Calu3 (cell line): ENCODE data around the gene IFI27L2. TPM values are rescaled to one million over a fixed set of nuclear protein-coding genes. Genes with fewer than 3 reads are reported as not detected.

Source experiments
- BruUV-seq: library from RNA; stranded (reverse); fragments of 400-500 nt; replicated peaks from 2 replicates; lab custom pipeline; 2021; lab: Mats Ljungman, UMichigan
- CTCF ChIA-PET: fragments of 300-600 bp; sonication (Branson Sonifier 250); formaldehyde crosslinking; loops from one replicate; lab custom pipeline; 2022; ENCODE audit warnings: antibody characterized with exemption; lab: Charles Lee
- DNase-seq: peaks from one replicate; pipeline ENCODE4 v3.0.0; 2022
- H3K27ac Mint-ChIP-seq: one replicate; pipeline ENCODE4 v1.8.0; 2022; ENCODE audit warnings: mixed read lengths; ENCODE audit not compliant: unreplicated experiment
- H3K27me3 Mint-ChIP-seq: one replicate; pipeline ENCODE4 v1.8.0; 2022; ENCODE audit warnings: mixed read lengths; ENCODE audit not compliant: unreplicated experiment
- H3K36me3 Mint-ChIP-seq: one replicate; pipeline ENCODE4 v1.8.0; 2022; ENCODE audit warnings: mild to moderate bottlenecking, moderate library complexity, mixed read lengths; ENCODE audit not compliant: insufficient read depth, unreplicated experiment
- H3K4me1 Mint-ChIP-seq: one replicate; pipeline ENCODE4 v1.8.0; 2022; ENCODE audit warnings: mild to moderate bottlenecking, low read depth, mixed read lengths; ENCODE audit not compliant: unreplicated experiment
- H3K4me3 Mint-ChIP-seq: one replicate; pipeline ENCODE4 v1.8.0; 2022; ENCODE audit warnings: mild to moderate bottlenecking, low read depth, moderate library complexity, mixed read lengths; ENCODE audit not compliant: unreplicated experiment
- H3K9me3 Mint-ChIP-seq: one replicate; pipeline ENCODE4 v1.8.0; 2022; ENCODE audit warnings: low read depth, mixed read lengths; ENCODE audit not compliant: unreplicated experiment
- intact Hi-C: fragments of 100-400 bp; cut with micrococcal nuclease; formaldehyde crosslinking; loops from one replicate; pipeline ENCODE4 v1.10.0; 2022; ENCODE audit not compliant: unreplicated experiment
- total RNA-seq: library from RNA; stranded (reverse); gene quantifications from 2 replicates; pipeline ENCODE4 v1.2.3, GENCODE V29; 2022
- TF ChIP-seq, protein P1 (sequence below): fragments of 200-600 bp; IDR thresholded peaks from one replicate; pipeline ENCODE4 v1.8.0; 2022; ENCODE audit warnings: antibody characterized with exemption; ENCODE audit not compliant: unreplicated experiment

Gene IFI27L2
- total RNA-seq, 1 experiment from 2014 or later = 40.4 TPM

DNA sequence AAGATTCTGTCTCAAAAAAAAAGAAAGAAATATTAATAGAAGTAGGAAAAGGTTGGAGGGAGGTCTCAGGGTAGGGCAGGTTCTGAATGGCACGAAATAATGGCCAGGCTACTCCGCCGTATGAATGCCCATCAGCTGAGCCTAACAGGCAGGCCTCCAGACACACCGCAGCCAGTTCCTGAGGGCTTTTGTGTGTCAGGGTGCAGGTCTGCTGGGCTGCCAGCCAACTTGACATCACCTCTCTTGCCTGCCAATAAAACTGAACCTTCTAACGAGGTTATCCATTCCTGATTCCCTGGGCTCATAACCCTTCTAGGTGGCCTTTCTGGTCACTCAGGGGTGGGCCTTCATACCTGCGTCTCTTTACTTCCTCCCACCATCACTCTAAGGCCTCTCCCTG is 15.9 kb downstream of the IFI27L2 start:
- peaks cover 44% of the 10 kb centered on the region for H3K4me1 Mint-ChIP-seq
- H3K4me3 Mint-ChIP-seq = no peak overlapping the region
- BruUV-seq = no TSS peak
- H3K27ac Mint-ChIP-seq = no peak overlapping the region
- TF ChIP-seq, protein P1, sequence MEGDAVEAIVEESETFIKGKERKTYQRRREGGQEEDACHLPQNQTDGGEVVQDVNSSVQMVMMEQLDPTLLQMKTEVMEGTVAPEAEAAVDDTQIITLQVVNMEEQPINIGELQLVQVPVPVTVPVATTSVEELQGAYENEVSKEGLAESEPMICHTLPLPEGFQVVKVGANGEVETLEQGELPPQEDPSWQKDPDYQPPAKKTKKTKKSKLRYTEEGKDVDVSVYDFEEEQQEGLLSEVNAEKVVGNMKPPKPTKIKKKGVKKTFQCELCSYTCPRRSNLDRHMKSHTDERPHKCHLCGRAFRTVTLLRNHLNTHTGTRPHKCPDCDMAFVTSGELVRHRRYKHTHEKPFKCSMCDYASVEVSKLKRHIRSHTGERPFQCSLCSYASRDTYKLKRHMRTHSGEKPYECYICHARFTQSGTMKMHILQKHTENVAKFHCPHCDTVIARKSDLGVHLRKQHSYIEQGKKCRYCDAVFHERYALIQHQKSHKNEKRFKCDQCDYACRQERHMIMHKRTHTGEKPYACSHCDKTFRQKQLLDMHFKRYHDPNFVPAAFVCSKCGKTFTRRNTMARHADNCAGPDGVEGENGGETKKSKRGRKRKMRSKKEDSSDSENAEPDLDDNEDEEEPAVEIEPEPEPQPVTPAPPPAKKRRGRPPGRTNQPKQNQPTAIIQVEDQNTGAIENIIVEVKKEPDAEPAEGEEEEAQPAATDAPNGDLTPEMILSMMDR = no peak
- peaks cover 36% of the 10 kb centered on the region for H3K36me3 Mint-ChIP-seq
- H3K9me3 Mint-ChIP-seq = no peaks in the 10 kb centered on the region
- no peak for DNase-seq
- CTCF ChIA-PET = interaction anchor here (0.6 kb wide), 1 partner anchor 424 kb away, joined by 3 read pairs; no protein-coding TSS in a partner anchor
- peaks cover 39% of the 10 kb centered on the region for H3K27me3 Mint-ChIP-seq
- intact Hi-C loops = no loop called here

DNA sequence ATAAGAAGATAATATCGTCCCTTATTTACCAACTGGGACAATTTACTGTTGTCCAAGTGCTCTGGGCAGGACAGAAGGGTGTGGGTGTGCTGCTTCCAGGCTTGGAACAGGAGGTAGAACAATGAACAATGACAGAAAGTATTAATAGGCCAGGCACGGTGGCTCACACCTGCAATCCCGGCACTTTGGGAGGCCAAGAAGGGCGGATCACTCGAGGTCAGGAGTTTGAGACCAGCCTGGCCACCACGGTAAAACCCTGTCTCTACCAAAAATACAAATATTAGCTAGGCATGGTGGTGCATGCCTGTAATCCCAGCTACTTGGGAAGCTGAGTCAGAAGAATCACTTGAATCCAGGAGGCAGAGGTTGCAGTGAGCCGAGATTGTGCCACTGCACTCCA is 16.3 kb downstream of the IFI27L2 start:
- H3K4me1 Mint-ChIP-seq = peaks cover 44% of the 10 kb centered on the region
- CTCF ChIA-PET = interaction anchor here (0.6 kb wide), 1 partner anchor 424 kb away, joined by 3 read pairs; no protein-coding TSS in a partner anchor
- TF ChIP-seq, protein P1 = no peak
- H3K36me3 Mint-ChIP-seq = peaks cover 36% of the 10 kb centered on the region
- H3K27ac Mint-ChIP-seq = no peak overlapping the region
- DNase-seq = no peak
- no TSS peak for BruUV-seq
- H3K27me3 Mint-ChIP-seq = peaks cover 35% of the 10 kb centered on the region
- intact Hi-C loops = no loop called here
- peak overlapping the region; percentile 63 for H3K4me3 Mint-ChIP-seq
- no peaks in the 10 kb centered on the region for H3K9me3 Mint-ChIP-seq

DNA sequence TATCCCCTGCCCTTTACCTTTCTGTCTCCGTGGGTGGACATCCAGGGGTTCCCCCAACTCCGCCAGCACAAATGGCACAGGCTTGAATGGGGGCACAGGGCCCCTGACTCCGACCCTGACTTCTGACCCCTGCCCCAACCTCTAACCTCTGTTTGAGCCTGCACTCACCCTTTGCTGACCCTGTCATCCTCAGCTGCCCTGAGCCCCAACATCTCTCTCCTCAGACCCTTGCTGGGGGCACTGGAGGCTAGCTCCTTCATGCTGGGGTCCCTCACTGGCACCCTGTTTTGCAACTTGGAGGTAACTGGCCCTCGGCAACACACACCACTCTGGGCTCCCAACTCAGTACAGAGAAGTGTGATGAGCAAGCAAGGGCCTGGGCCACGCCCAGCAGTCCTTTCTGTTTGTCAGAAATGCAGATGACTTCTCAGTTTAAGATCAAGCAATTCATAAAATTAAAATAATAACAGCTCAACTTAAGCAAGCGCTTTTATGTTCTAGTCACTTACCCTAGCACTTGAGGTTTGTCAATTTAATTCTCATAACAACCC is 16.8 kb downstream of the IFI27L2 start:
- Mint-ChIP-seq H3K27ac (peak overlapping the region; percentile 60), H3K9me3 (no peaks in the 10 kb centered on the region), H3K27me3 (peaks cover 30% of the 10 kb centered on the region), H3K4me3 (peak overlapping the region; percentile 63), H3K36me3 (peaks cover 36% of the 10 kb centered on the region), H3K4me1 (peaks cover 44% of the 10 kb centered on the region)
- DNase-seq = no peak
- TF ChIP-seq, protein P1 = no peak
- TSS peak; percentile 56 for BruUV-seq
- intact Hi-C loops = no loop called here
- CTCF ChIA-PET = no interaction called here

DNA sequence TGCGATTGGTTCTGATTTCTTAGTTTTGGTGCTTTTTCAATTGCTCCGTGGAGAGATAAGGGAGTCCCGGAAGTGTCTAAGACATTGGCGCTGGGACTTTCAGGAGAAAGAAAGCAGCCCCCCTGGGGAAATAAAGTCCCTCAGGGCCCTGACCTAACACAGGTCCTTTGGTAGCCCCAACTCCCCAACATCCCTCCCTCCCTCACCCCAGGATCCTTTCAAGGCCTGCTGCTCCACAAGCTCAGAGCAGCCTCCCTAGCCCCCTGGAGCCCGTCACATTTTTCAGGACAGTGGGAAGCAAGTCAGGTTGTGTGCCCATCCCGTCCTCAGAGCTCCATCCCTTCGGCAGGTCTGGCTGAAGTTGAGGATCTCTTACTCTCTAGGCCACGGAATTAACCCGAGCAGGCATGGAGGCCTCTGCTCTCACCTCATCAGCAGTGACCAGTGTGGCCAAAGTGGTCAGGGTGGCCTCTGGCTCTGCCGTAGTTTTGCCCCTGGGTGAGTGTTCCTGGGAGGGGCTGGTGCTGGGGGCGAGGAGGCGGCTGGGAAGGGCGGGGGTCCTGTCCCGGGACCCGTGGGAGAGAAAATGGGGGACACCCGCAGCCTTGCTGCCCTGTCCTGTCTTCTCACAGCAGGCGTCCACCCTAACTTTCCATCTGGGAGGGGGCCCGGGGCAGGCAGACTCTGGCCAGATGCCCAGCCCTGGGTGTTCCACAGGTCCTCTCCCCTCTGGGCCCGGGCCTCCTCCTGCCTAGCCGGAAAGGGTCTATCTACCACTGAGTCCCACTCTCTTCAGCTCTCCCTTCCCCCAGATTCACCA is 17.9 kb downstream of the IFI27L2 start:
- intact Hi-C loops = no loop called here
- Mint-ChIP-seq H3K4me3 (peak overlapping the region; percentile 63), H3K36me3 (peaks cover 28% of the 10 kb centered on the region), H3K4me1 (peaks cover 44% of the 10 kb centered on the region), H3K27me3 (peaks cover 19% of the 10 kb centered on the region), H3K9me3 (no peaks in the 10 kb centered on the region), H3K27ac (peak overlapping the region; percentile 84)
- BruUV-seq = no TSS peak
- CTCF ChIA-PET = interaction anchor here (1.1 to 1.8 kb wide), 3 partner anchors 12 to 172 kb away, joined by 3 to 4 read pairs (median 4); no protein-coding TSS in a partner anchor
- TF ChIP-seq, protein P1 = no peak
- no peak for DNase-seq
